Neuron (in vitro differentiated cells): ENCODE data around the gene DOLPP1.
A peak's percentile ranks its signal among the peaks of the same experiment; 100 is the strongest.

ENCODE experiments used
- H2AFZ ChIP-seq: one replicate; pipeline ENCODE4 v1.6.1; 2013; ENCODE audit warnings: low read depth, mild to moderate bottlenecking, inconsistent platforms, low read length, moderate library complexity
- H3K27me3 ChIP-seq: one replicate; pipeline ENCODE4 v1.6.1; 2013; ENCODE audit warnings: low read length; ENCODE audit not compliant: insufficient read depth
- H3K36me3 ChIP-seq: one replicate; pipeline ENCODE4 v1.6.1; 2013; ENCODE audit warnings: low read length; ENCODE audit not compliant: insufficient read depth
- H3K4me1 ChIP-seq: one replicate; pipeline ENCODE4 v1.6.1; 2013; ENCODE audit warnings: low read length; ENCODE audit not compliant: insufficient read depth
- H3K4me3 ChIP-seq: 2 replicates; pipeline ENCODE4 v1.5.1; 2013; ENCODE audit warnings: mild to moderate bottlenecking, low read length, moderate library complexity
- H3K9me3 ChIP-seq: one replicate; pipeline ENCODE4 v1.6.1; 2013; ENCODE audit warnings: low read length

Gene DOLPP1

DNA sequence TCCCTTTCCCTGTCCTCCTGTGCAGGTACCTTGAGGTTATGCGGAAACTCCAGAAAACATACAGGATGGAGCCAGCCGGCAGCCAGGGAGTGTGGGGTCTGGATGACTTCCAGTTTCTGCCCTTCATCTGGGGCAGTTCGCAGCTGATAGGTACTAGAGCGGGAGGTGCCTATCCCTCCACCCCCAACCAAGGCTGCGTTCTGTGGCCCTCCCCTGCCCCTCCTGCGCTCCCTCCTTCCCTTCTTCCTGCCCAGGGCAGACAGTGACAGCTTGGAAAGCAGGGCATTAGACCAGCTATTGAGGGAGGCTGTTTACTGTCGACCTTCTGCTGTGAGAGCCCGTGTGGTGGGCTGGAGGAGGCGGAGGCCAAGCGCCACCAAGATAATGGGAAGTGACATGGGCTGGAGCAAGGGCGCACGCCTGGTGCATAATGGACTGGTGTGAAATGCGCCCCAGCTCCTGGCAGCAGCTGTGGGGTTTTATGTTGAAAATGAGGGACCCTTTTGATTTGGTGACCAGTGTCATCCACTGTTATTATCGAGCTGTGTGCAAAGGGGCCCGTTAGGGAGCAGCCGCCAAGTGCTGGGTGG is 55.6 kb downstream of the DOLPP1 start:
- no peak overlapping the region for H2AFZ ChIP-seq
- H3K4me3 ChIP-seq: no peak overlapping the region
- H3K27me3 ChIP-seq: no peaks in the 10 kb centered on the region
- H3K36me3 ChIP-seq: peaks cover 27% of the 10 kb centered on the region
- no peaks in the 10 kb centered on the region for H3K9me3 ChIP-seq
- H3K4me1 ChIP-seq: peaks cover 50% of the 10 kb centered on the region

DNA sequence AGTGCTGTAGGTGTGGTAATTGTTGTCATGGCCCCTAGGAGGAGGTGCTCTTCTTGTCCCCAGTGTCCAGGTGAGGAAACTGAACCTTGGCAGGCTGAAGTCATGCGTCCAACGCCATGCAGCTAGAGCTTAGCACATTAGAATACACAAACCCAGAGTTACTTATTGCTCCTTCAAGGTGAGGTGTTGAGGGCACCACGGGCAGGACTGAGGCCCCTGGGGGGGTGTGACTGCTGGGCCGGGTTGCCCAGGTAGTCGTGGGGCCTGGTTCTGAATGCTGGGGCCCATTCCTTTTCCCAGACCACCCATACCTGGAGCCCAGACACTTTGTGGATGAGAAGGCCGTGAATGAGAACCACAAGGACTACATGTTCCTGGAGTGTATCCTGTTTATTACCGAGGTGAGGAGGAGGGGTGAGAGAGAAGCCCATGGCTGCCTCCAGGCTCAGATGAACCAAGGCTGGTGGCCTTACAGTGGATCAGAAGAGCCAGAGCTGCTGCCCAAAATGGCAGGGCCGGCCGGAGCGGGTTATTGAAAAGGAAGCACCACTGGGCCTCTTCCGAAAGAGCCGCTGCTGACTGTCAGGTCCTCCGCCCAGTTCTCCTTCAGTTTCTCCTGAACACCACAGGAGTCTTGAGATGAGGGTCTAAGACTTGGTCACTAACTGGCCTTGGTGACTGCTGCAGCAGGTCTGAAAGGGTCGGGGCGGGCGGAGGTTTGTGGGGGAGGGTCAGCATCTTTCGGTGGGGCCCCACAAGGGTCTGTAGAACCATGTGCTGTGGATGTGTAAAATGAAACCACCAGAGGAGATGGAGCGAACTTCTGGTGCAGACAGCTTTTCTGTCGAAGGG is 56.6 kb downstream of the DOLPP1 start:
- Histone ChIP-seq H3K27me3 (no peaks in the 10 kb centered on the region), H3K4me1 (peaks cover 60% of the 10 kb centered on the region), H3K4me3 (no peak overlapping the region), H3K9me3 (no peaks in the 10 kb centered on the region), H2AFZ (no peak overlapping the region), H3K36me3 (peaks cover 31% of the 10 kb centered on the region)

DNA sequence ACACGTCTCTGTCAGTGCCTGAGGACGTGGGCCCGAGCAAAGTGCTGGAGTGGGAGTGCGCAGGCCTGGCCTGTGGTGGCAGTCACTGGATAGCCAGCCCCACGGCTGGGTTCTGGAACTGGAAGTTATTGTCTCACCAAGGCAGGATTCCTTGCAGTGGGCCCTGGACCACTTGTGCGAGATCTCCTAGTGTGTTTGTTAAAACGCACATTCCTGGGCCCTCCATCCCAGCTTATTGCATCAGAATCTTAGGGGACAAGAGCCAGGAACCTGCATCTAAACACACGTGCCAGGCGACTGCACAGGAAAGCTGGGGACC is 57.2 kb downstream of the DOLPP1 start:
- Histone ChIP-seq H3K27me3 (no peaks in the 10 kb centered on the region), H3K9me3 (no peaks in the 10 kb centered on the region), H3K36me3 (peaks cover 33% of the 10 kb centered on the region), H2AFZ (no peak overlapping the region), H3K4me3 (no peak overlapping the region), H3K4me1 (peaks cover 66% of the 10 kb centered on the region)

DNA sequence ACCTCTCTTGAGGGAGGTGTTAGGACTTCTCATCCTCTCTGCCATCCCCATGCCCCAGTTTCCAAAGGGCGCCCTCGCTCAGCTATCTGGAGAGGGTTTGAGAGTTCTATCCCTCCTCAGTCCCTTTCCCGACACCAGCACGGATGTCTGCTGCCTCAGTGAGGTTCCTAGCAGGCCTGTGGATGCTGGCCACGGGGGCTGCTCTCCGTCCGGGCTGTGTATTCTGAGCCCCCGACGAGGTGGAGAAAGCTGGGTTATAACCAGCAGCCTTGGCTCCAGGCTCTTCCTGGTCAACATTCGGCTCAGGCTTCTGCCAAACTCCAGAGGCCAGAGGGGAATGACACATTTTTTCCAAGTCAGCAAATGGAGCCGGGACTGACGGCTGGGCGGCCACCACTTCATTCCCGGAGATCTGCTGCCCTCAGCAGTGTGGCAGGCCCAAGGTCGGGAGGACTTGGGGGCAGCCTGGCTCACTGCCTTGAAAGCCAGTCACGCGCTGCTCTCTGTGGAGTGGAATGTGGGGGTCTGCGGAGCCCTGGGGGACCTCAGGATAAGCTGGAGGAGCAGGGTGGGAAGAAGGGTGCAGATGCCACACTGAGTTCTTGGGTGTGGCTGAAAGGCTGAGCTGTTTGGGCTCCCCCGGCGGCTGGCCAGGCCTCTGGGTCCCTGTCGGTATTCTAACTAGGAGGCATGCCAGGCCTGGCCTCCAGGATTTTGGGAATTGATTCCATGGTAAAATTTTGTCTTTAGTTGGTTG is 57.7 kb downstream of the DOLPP1 start:
- H3K9me3 ChIP-seq: no peaks in the 10 kb centered on the region
- H3K4me1 ChIP-seq: peaks cover 71% of the 10 kb centered on the region
- H3K36me3 ChIP-seq: peaks cover 30% of the 10 kb centered on the region
- no peak overlapping the region for H2AFZ ChIP-seq
- H3K4me3 ChIP-seq: no peak overlapping the region
- H3K27me3 ChIP-seq: no peaks in the 10 kb centered on the region

DNA sequence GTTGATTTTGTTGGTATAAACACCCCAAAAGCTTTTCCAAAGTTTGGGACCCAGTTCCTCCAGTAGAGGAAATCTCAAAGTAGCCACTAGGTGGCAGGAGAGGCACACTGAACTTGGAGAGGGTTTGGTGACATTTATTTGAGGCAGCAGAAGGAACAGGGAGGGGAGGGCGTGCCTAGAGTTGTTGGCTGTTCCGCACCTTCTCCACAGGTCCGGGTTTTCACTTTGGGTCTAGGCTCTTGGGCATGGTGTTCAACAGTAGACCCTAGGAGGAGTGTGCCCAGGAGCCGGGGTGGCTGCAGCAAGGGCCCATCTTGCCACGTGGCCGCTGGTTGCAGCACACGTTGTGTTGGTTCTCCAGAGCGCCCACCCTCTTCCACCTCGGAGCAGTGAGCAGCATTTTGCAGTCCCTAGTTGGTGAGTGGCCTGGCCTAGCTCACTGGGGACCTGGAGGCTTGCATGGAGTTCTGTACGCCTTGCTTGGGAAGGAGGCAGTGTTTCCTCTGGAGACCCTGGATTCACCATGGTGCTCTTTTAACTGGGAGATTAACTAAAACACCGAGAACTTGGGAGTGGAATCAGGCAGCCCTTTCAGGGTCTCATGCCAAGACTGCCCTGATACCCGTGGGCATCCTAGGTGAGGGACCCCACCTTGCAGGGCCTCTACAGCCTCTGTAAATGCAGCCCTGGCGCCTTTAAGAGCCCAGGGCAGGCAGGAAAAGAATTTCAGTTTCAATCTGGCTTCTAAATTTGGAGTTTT is 58.5 kb downstream of the DOLPP1 start:
- Histone ChIP-seq H2AFZ (no peak overlapping the region), H3K27me3 (no peaks in the 10 kb centered on the region), H3K36me3 (peaks cover 32% of the 10 kb centered on the region), H3K4me1 (peaks cover 71% of the 10 kb centered on the region), H3K9me3 (no peaks in the 10 kb centered on the region), H3K4me3 (peak overlapping the region; percentile 45)

DNA sequence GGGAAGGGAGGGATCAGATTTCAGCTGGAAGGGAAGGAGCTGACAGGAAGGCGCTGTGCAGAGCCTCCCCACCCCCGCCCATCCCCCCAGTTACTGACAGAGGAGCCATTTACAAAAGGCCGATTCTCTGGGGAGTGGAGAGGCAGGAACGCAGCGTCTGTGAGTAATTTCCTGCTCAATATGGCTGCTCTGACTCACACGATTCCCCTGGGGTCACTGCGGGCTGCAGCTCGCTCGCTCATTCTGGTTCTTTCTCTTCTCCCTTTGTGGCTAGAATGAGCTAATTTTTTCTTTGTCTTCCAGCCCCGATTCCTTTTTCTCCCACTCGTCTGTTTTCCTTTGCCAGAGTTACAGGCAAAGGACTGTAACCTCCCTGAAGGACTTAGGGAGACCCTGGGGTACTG is 59.1 kb downstream of the DOLPP1 start:
- H3K27me3 ChIP-seq: no peaks in the 10 kb centered on the region
- H2AFZ ChIP-seq: no peak overlapping the region
- peaks cover 71% of the 10 kb centered on the region for H3K4me1 ChIP-seq
- no peaks in the 10 kb centered on the region for H3K9me3 ChIP-seq
- peaks cover 28% of the 10 kb centered on the region for H3K36me3 ChIP-seq
- H3K4me3 ChIP-seq: peak overlapping the region; percentile 45
